Loucy (cell line): ENCODE results near the gene SMOC2.

Experiments used
- H2AFZ ChIP-seq: fragments of 200-600 bp; sonication (generic); 2 replicates; pipeline ENCODE4 v1.6.0; 2016; ENCODE audit warnings: antibody characterized with exemption, mild to moderate bottlenecking, low read length, moderate library complexity
- H3F3A ChIP-seq: fragments of 200-600 bp; 2 replicates; pipeline ENCODE4 v1.6.0; 2016; ENCODE audit warnings: antibody characterized with exemption, low read depth, mild to moderate bottlenecking
- H3K27me3 ChIP-seq: fragments of 200-600 bp; sonication (generic); 2 replicates; pipeline ENCODE4 v1.6.1; 2014; ENCODE audit warnings: low read length, mild to moderate bottlenecking; ENCODE audit not compliant: insufficient read depth, poor library complexity, severe bottlenecking
- H3K36me3 ChIP-seq: fragments of 200-600 bp; sonication (generic); 2 replicates; pipeline ENCODE4 v1.6.1; 2016; ENCODE audit warnings: low read length; ENCODE audit not compliant: insufficient read depth
- H3K4me1 ChIP-seq: fragments of 200-600 bp; sonication (generic); 2 replicates; pipeline ENCODE4 v1.5.1; 2014; ENCODE audit warnings: low read length, mild to moderate bottlenecking; ENCODE audit not compliant: insufficient read depth, poor library complexity, severe bottlenecking
- H3K4me2 ChIP-seq: fragments of 200-600 bp; sonication (generic); 2 replicates; pipeline ENCODE4 v1.6.0; 2014; ENCODE audit warnings: antibody characterized with exemption, low read length, low read depth, mild to moderate bottlenecking; ENCODE audit not compliant: poor library complexity, severe bottlenecking
- H3K4me3 ChIP-seq: fragments of 200-600 bp; sonication (generic); 2 replicates; pipeline ENCODE4 v1.5.1; 2014; ENCODE audit warnings: low read length, mild to moderate bottlenecking, mixed read lengths; ENCODE audit not compliant: poor library complexity, severe bottlenecking
- H3K79me2 ChIP-seq: fragments of 200-600 bp; sonication (generic); 2 replicates; pipeline ENCODE4 v1.6.1; 2014; ENCODE audit warnings: low read length; ENCODE audit not compliant: insufficient read depth
- H3K9ac ChIP-seq: fragments of 200-600 bp; sonication (generic); 2 replicates; pipeline ENCODE4 v1.6.0; 2014; ENCODE audit warnings: mild to moderate bottlenecking, low read depth, low read length, moderate library complexity; ENCODE audit not compliant: poor library complexity, severe bottlenecking
- H3K9me2 ChIP-seq: fragments of 200-600 bp; sonication (generic); replicated peaks from 2 replicates; pipeline ENCODE4 v1.6.1; 2016; ENCODE audit warnings: low read depth, low read length, mixed read lengths
- H3K9me3 ChIP-seq: fragments of 200-600 bp; sonication (generic); 2 replicates; pipeline ENCODE4 v1.6.1; 2014; ENCODE audit warnings: mild to moderate bottlenecking, antibody characterized with exemption, low read length, low read depth; ENCODE audit not compliant: insufficient read depth
- H4K20me1 ChIP-seq: fragments of 200-600 bp; sonication (generic); 2 replicates; pipeline ENCODE4 v1.6.0; 2014; ENCODE audit warnings: antibody characterized with exemption, low read length, mild to moderate bottlenecking; ENCODE audit not compliant: insufficient read depth, poor library complexity, severe bottlenecking
- EZH2phosphoT487 ChIP-seq: fragments of 200-600 bp; IDR thresholded peaks from 2 replicates; pipeline ENCODE4 v1.6.1; 2018; ENCODE audit warnings: antibody characterized with exemption, mild to moderate bottlenecking, moderate library complexity, borderline replicate concordance
- TF ChIP-seq, protein P1 (sequence below): fragments of 200-600 bp; sonication (generic); conservative IDR thresholded peaks from 2 replicates; pipeline ENCODE4 v1.5.1; 2014; ENCODE audit warnings: mild to moderate bottlenecking, antibody characterized with exemption, low read length

SMOC2 gene

DNA sequence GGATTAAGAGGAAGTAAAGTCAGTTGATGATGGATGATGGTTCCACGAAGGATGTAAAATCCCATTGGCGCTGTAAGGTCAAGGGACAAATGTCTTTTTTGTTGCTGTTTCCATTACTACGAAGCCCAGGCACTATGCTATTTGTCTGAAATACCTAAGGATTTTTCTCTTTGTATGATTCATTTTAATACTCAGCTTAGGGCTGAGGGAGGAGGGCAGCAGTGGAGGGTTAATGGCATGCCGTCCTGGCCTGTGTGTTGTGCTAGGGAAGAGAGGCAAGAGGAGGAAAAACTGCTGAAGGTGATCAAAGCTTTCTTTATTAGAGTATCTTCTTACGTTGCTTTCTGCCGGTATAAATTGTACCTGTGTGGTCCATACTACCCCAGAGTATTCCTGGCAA lies 6.5 kb upstream of the SMOC2 start:
- Histone ChIP-seq H2AFZ (no peak overlapping the region), H3K79me2 (no peaks in the 10 kb centered on the region), H3K4me2 (no peak overlapping the region), H3K4me3 (no peak overlapping the region), H3K9ac (no peak overlapping the region), H3K9me2 (no peaks in the 10 kb centered on the region), H3K36me3 (no peaks in the 10 kb centered on the region), H3F3A (no peaks in the 10 kb centered on the region), H3K9me3 (peaks cover 6% of the 10 kb centered on the region; the same call in 1 of the 2 replicates), H3K4me1 (no peaks in the 10 kb centered on the region), H3K27me3 (no peaks in the 10 kb centered on the region), H4K20me1 (no peaks in the 10 kb centered on the region)
- TF ChIP-seq, protein P1, sequence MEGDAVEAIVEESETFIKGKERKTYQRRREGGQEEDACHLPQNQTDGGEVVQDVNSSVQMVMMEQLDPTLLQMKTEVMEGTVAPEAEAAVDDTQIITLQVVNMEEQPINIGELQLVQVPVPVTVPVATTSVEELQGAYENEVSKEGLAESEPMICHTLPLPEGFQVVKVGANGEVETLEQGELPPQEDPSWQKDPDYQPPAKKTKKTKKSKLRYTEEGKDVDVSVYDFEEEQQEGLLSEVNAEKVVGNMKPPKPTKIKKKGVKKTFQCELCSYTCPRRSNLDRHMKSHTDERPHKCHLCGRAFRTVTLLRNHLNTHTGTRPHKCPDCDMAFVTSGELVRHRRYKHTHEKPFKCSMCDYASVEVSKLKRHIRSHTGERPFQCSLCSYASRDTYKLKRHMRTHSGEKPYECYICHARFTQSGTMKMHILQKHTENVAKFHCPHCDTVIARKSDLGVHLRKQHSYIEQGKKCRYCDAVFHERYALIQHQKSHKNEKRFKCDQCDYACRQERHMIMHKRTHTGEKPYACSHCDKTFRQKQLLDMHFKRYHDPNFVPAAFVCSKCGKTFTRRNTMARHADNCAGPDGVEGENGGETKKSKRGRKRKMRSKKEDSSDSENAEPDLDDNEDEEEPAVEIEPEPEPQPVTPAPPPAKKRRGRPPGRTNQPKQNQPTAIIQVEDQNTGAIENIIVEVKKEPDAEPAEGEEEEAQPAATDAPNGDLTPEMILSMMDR: no peak
- TF ChIP-seq EZH2phosphoT487: no peak

DNA sequence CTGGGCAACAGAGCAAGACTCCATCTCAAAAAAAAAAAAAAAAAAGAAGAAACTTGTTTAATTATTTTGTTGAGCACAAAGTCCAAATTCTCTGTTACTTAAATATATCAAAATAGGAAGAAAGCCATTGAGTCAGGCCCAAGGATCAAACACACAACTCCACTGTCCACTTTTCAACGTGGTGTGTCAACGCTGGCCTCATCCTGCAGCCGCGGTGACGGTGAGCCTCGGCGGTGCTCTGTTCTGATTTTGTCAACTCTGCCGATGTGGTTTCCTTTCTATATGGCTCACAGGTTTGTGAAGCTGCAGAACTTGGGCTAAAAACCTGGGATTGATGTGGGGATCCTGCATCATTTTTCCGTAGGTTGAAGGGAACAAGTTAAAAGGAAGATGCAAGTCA lies 3.2 kb upstream of the SMOC2 start:
- Histone ChIP-seq H3K4me1 (no peaks in the 10 kb centered on the region), H2AFZ (no peak overlapping the region), H4K20me1 (no peaks in the 10 kb centered on the region), H3K79me2 (no peaks in the 10 kb centered on the region), H3F3A (no peaks in the 10 kb centered on the region), H3K9me3 (0 out of 2 replicates have a peak, but pooled peaks cover 3% of the 10 kb centered on the region), H3K27me3 (no peaks in the 10 kb centered on the region), H3K9ac (no peak overlapping the region), H3K4me2 (no peak overlapping the region), H3K36me3 (no peaks in the 10 kb centered on the region), H3K9me2 (no peaks in the 10 kb centered on the region), H3K4me3 (no peak overlapping the region)
- TF ChIP-seq, protein P1: no peak
- TF ChIP-seq EZH2phosphoT487: no peak

DNA sequence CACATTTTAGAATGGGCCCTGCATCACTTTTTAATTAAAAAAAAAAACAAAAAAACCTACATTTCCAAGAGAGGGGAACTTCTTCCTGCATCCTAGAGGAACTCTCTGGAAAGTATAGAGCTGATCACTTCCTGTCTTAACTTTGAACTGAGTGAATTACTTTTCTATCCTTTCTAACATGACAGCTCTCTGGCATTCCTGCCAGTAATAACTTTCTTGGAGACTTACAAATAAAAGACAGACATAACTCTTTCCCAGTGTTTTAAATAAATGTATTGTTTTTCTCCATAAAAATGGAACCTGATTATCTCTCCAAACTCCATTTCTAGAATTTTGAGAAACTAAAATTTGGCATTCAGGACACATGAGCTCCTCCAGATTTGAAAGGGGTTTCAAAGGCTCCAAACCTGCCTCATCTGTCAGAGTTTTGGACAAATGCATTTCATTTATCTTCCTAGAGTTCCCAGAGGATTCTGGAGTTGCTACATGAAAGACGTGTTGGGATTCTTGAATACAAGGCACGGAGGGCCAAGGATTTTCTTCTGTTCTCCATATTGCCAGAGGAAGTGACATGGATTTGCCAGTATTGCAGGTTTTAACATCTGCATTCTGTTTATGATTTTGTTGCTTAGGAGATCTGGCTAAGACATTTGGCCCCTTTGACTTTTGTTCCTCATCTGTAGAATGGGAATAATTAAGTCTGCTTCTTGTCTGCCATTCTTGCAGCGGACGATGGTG lies 2.0 kb upstream of the SMOC2 start:
- no peaks in the 10 kb centered on the region for H3K4me1 ChIP-seq
- no peak overlapping the region for H3K9ac ChIP-seq
- H3F3A ChIP-seq: no peaks in the 10 kb centered on the region
- H3K27me3 ChIP-seq: no peaks in the 10 kb centered on the region
- no peaks in the 10 kb centered on the region for H3K79me2 ChIP-seq
- no peak for TF ChIP-seq EZH2phosphoT487
- TF ChIP-seq, protein P1: no peak
- H3K9me3 ChIP-seq: peaks cover 3% of the 10 kb centered on the region; the same call in 1 of the 2 replicates
- H2AFZ ChIP-seq: no peak overlapping the region
- no peaks in the 10 kb centered on the region for H3K36me3 ChIP-seq
- H3K4me3 ChIP-seq: no peak overlapping the region
- no peaks in the 10 kb centered on the region for H4K20me1 ChIP-seq
- H3K9me2 ChIP-seq: no peaks in the 10 kb centered on the region
- H3K4me2 ChIP-seq: no peak overlapping the region
